ACC112 (cell line): ENCODE measurements around the gene ATG16L1.

Source experiments
- H2AFZ ChIP-seq: fragments of 200-600 bp; sonication (generic); one replicate; pipeline ENCODE4 v1.6.0; 2017; ENCODE audit warnings: antibody characterized with exemption, low read length; ENCODE audit not compliant: unreplicated experiment
- H3K27ac ChIP-seq: fragments of 200-600 bp; sonication (generic); 2 replicates; pipeline ENCODE4 v1.5.1; 2014; ENCODE audit warnings: low read depth, mild to moderate bottlenecking, antibody characterized with exemption, low read length, moderate library complexity
- H3K27me3 ChIP-seq: fragments of 200-600 bp; sonication (generic); 2 replicates; pipeline ENCODE4 v1.6.1; 2014; ENCODE audit warnings: mild to moderate bottlenecking, antibody characterized with exemption, low read length, moderate library complexity, mixed read lengths; ENCODE audit not compliant: insufficient read depth
- H3K36me3 ChIP-seq: fragments of 200-600 bp; sonication (generic); 2 replicates; pipeline ENCODE4 v1.6.1; 2016; ENCODE audit warnings: mild to moderate bottlenecking, antibody characterized with exemption, low read length, moderate library complexity, mixed read lengths; ENCODE audit not compliant: insufficient read depth
- H3K4me1 ChIP-seq: fragments of 200-600 bp; sonication (generic); one replicate; pipeline ENCODE4 v1.6.1; 2016; ENCODE audit warnings: low read length, mixed read lengths; ENCODE audit not compliant: insufficient read depth, unreplicated experiment, control insufficient read depth
- H3K4me3 ChIP-seq: fragments of 200-600 bp; sonication (generic); 2 replicates; pipeline ENCODE4 v1.5.1; 2014; ENCODE audit warnings: mild to moderate bottlenecking, low read depth, low read length
- H3K79me2 ChIP-seq: fragments of 200-600 bp; sonication (generic); one replicate; pipeline ENCODE4 v1.6.0; 2016; ENCODE audit warnings: low read length; ENCODE audit not compliant: control insufficient read depth, unreplicated experiment, insufficient read depth

The ATG16L1 gene

GRCh38 chr2:233260661-233261060, 9.2 kb downstream of the ATG16L1 start:
- Histone ChIP-seq H2AFZ (no peak overlapping the region), H3K4me1 (no peaks in the 10 kb centered on the region), H3K27me3 (no peaks in the 10 kb centered on the region), H3K27ac (no peak overlapping the region), H3K79me2 (peaks cover 9% of the 10 kb centered on the region), H3K4me3 (no peak overlapping the region), H3K36me3 (peaks cover 15% of the 10 kb centered on the region)

- Histone ChIP-seq H3K27me3 (no peaks in the 10 kb centered on the region), H3K4me1 (no peaks in the 10 kb centered on the region), H3K27ac (no peak overlapping the region), H3K79me2 (peaks cover 7% of the 10 kb centered on the region), H3K4me3 (no peak overlapping the region), H2AFZ (no peak overlapping the region), H3K36me3 (peaks cover 10% of the 10 kb centered on the region)
Observed at GRCh38 chr2:233261819-233262555, 10.5 kb downstream of the ATG16L1 start.

DNA sequence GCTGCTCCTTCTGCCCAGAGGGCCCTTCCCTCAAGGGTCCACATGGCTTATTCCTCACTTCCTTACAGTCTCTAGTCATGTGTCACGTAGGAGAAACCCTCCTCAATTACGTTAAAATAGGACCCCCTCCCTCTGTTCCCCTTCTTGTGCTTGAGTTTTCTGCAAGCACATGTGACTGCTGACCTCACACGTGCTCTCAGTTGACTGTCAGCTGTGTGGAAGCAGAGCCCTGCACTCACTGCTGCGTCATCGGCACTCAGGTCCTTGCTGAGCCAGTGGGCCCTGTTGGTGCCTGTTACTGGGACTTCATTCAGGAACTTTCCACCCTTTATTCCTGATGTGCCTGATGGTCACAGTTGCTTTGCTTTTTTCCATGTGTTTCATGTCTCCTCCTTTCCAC, 11.1 kb downstream of the ATG16L1 start:
- peaks cover 12% of the 10 kb centered on the region for H3K36me3 ChIP-seq
- H3K79me2 ChIP-seq: peaks cover 7% of the 10 kb centered on the region

GRCh38 chr2:233263045-233263570, 11.6 kb downstream of the ATG16L1 start:
- Histone ChIP-seq H3K4me3 (no peak overlapping the region), H3K4me1 (no peaks in the 10 kb centered on the region), H3K27ac (no peak overlapping the region), H2AFZ (no peak overlapping the region), H3K27me3 (no peaks in the 10 kb centered on the region), H3K36me3 (peaks cover 15% of the 10 kb centered on the region), H3K79me2 (peaks cover 5% of the 10 kb centered on the region)

More for the DNA sequence above, 11.1 kb downstream of the ATG16L1 start:
- H2AFZ ChIP-seq: no peak overlapping the region
- H3K27me3 ChIP-seq: no peaks in the 10 kb centered on the region
- H3K4me3 ChIP-seq: no peak overlapping the region
- no peak overlapping the region for H3K27ac ChIP-seq
- no peaks in the 10 kb centered on the region for H3K4me1 ChIP-seq

GRCh38 chr2:233264667-233265066, 13.2 kb downstream of the ATG16L1 start:
- H2AFZ ChIP-seq: no peak overlapping the region
- peaks cover 2% of the 10 kb centered on the region for H3K79me2 ChIP-seq
- H3K4me3 ChIP-seq: no peak overlapping the region
- H3K27ac ChIP-seq: no peak overlapping the region
- H3K36me3 ChIP-seq: peaks cover 20% of the 10 kb centered on the region
- H3K27me3 ChIP-seq: no peaks in the 10 kb centered on the region
- no peaks in the 10 kb centered on the region for H3K4me1 ChIP-seq

GRCh38 chr2:233265899-233266431, 14.5 kb downstream of the ATG16L1 start:
- peaks cover 22% of the 10 kb centered on the region for H3K36me3 ChIP-seq
- H3K4me3 ChIP-seq: no peak overlapping the region
- H3K27ac ChIP-seq: no peak overlapping the region
- H3K4me1 ChIP-seq: no peaks in the 10 kb centered on the region
- H3K79me2 ChIP-seq: no peaks in the 10 kb centered on the region
- no peaks in the 10 kb centered on the region for H3K27me3 ChIP-seq
- H2AFZ ChIP-seq: no peak overlapping the region

DNA sequence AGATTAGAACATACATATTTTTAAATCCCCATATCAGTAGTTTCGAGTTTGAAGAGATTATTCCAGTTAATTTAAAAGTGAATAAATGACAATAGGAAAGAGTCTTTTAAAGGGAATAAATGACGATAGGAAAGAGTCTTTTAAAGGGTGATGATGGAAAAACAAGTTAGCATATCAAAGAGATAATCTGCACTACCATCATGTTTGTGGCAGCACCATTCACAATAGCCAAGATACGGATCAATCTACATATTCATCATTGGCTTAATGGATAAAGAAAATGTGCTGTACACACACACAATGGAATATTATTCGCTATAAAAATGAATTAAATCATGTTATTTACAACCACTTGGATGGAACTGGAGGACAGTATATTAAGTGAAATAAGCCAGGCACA, 15.0 kb downstream of the ATG16L1 start:
- no peak overlapping the region for H3K4me3 ChIP-seq
- no peak overlapping the region for H3K27ac ChIP-seq
- H2AFZ ChIP-seq: no peak overlapping the region
- no peaks in the 10 kb centered on the region for H3K4me1 ChIP-seq
- H3K79me2 ChIP-seq: no peaks in the 10 kb centered on the region
- H3K36me3 ChIP-seq: peaks cover 22% of the 10 kb centered on the region
- no peaks in the 10 kb centered on the region for H3K27me3 ChIP-seq

DNA sequence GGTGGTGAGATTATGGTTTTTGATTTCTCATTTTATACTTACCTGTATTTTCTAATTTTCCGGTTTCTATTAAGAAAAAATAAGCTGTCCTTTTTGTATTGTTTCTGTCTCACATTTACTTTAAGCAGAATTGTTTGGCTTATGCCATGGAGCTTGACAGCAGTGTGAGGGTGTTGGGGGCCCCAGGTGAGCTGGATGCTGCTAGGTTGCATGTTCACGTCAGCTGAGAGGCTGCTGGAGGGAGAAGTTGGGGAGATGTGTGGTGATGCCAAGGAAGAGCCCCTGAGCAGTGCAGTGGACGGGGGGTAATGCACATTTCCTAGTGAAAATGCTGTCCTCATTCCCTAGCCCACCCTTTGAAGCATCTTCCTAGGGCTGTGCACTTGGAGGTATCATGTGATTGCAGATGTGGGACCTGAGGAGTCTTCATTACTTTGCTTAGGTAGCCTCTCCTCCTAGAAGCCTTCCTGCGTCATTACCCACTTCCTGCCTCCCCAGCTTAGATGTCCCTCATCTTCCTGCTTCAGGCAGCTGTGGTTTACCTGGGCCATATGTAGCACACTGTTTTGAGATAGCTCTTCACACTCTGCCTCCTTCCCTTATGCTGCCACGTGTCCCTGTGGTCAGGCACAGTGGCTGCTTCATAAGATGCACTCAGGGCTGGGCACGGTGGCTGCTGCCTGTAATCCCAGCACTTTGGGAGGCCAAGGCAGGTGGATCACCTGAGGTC, 16.2 kb downstream of the ATG16L1 start:
- no peak overlapping the region for H2AFZ ChIP-seq
- H3K79me2 ChIP-seq: no peaks in the 10 kb centered on the region
- peaks cover 24% of the 10 kb centered on the region for H3K36me3 ChIP-seq
- H3K4me1 ChIP-seq: no peaks in the 10 kb centered on the region
- no peaks in the 10 kb centered on the region for H3K27me3 ChIP-seq
- no peak overlapping the region for H3K27ac ChIP-seq
- no peak overlapping the region for H3K4me3 ChIP-seq

GRCh38 chr2:233270366-233270765, 18.9 kb downstream of the ATG16L1 start:
- no peak overlapping the region for H3K4me3 ChIP-seq
- peaks cover 25% of the 10 kb centered on the region for H3K36me3 ChIP-seq
- H3K27ac ChIP-seq: no peak overlapping the region
- H3K79me2 ChIP-seq: no peaks in the 10 kb centered on the region
- H2AFZ ChIP-seq: no peak overlapping the region
- no peaks in the 10 kb centered on the region for H3K4me1 ChIP-seq
- H3K27me3 ChIP-seq: no peaks in the 10 kb centered on the region

- H3K27ac ChIP-seq: no peak overlapping the region
- H3K4me3 ChIP-seq: no peak overlapping the region
- no peak overlapping the region for H2AFZ ChIP-seq
- H3K36me3 ChIP-seq: peaks cover 25% of the 10 kb centered on the region
- no peaks in the 10 kb centered on the region for H3K79me2 ChIP-seq
- H3K27me3 ChIP-seq: no peaks in the 10 kb centered on the region
- no peaks in the 10 kb centered on the region for H3K4me1 ChIP-seq
Observed at GRCh38 chr2:233270951-233271350, 19.5 kb downstream of the ATG16L1 start.
